T follicular helper cell (primary cell): Measurements from ENCODE around the gene ERCC2.
"Not testable (repeated sequence)": the region's sequence is repeated elsewhere in the genome, so short reads cannot be mapped to it uniquely, and the experiment has no call there.

Source experiments
- DNase-seq: peaks from one replicate; pipeline ENCODE4 v3.0.0-alpha.2; 2020; ENCODE audit warnings: low read depth
- total RNA-seq, 2 experiments: gene quantifications; one replicate each; lab custom pipeline; 2026; lab: John Stamatoyannopoulos, UW

The ERCC2 gene
- 19.0 to 19.1 reads per million in 2 experiments for total RNA-seq

- DNase-seq = peak; percentile 99
Observed at GRCh38 chr19:45370410-45371204, at the start of gene ERCC2. ERCC2 (minus strand) TSS chr19:45370573; CDS start chr19:45370540, 33 bp downstream.

DNA sequence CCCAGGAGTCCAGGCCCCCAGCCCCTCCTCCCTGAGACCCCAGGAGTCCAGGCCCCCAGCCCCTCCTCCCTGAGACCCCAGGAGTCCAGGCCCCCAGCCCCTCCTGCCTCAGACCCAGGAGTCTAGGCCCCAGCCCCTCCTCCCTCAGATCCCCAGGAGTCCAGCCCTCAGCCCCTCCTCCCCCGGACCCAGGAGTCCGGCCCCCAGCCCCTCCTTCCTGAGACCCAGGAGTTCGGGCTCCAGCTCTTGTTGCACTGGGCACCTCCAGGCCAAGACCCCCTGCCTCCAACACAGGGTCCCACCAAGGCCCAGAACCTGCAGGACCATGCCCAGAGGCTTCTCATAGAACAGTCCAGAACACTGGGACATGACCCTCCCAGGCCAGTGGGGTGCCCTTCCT, 49.5 kb upstream of the ERCC2 start:
- DNase-seq = no peak

DNA sequence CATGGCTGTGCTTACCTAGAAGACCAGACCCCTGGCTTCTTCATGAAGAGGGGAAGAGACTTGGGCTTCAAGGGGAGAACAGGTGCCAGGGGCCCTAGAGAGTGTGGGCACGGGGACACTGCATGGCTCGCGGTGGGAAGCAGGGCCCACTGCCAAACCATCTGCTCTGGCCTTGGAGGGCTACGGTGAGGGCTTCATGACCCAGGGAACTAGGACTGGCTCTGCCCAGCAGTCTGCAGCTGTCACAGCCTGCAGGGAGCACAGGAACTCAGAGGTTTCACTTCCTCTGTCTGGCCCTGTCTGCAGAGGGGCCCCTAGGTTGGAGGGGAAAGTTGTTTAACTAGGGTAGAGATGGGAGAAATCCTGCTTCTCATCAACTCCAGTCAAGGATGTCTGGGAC, 49.0 kb upstream of the ERCC2 start:
- no peak for DNase-seq

DNA sequence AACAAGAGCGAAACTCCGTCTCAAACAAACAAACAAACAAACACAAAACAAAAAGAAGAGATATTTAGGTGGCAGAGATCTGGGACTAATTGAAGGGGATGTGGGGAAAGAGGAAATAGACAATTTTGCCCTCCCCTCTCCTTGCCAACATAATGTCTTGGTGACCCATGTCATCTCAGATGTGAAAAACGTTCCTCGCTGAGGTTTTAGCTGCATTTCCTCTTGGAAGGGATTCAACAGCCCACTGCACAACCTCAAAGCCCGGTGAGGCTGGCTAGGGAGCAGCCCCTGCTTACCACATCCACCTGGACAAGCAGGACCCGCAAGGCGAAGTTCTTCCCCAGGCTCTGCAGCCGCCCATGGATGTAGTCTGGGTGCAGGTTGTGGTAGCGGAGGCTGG, 48.4 kb upstream of the ERCC2 start:
- DNase-seq = no peak

- DNase-seq = no peak
Observed at GRCh38 chr19:45417151-45417550, 46.8 kb upstream of the ERCC2 start.

DNA sequence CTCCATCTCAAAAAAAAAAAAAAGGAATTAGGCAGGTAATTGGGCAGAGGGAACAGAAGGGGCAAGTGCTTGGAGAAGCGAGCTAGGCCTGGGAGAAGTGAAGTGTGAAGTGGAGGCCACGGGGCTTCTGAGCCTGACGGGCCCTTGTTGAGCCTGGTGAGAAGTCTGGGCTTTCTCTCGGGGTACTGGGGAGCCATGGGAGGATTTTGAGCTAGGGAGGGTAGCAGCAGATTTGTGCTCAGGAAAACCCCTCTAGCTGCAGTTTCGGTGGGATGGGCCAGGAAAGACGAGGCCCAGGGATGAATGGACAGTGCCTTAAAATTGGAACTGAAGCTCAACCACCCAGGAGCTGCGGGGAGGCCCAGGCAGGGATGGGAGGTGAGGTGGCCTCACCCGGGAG, 44.1 kb upstream of the ERCC2 start:
- DNase-seq = no peak

DNA sequence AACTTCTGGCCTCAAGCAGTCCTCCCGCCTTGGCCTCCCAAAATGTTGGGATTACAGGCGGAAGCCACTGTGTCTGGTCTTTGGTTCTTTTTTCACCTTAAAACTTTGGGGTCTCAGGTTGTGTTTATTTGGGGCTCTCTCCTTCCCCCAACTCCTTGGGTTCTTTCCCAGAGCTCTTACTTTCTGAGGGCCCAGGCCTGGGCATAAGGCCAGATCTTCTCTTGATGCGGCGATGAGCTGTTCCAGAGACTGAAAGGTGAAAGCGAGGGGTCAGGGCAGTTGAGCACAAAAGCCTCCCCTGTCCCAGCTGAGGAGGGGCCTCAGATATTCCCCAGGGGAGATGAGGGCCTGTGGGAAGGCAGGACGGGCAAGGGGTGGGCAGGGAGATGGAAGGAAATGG, 43.1 kb upstream of the ERCC2 start:
- no peak for DNase-seq

DNA sequence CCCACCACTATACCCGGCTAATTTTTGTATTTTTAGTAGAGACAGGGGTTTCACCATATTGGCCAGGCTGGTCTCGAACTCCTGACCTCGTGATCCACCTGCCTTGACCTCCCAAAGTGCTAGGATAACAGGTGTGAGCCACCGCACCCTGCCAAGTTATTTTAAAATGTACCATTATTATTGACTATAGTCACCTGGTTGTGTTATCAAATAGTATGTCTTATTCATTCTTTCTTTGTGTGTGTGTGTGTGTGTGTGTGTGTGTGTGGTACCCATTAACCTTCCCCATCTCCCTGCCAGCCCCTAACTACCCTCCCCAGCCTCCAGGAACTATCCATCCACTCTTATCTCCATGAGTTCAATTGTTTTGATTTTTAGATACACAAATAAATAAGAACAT, 40.0 kb upstream of the ERCC2 start:
- not testable (repeated sequence) for DNase-seq

- DNase-seq = no peak
Observed at GRCh38 chr19:45409557-45409920, 39.2 kb upstream of the ERCC2 start.

GRCh38 chr19:45408830-45409556, 38.6 kb upstream of the ERCC2 start:
- DNase-seq = no peak

GRCh38 chr19:45408121-45408520, 37.7 kb upstream of the ERCC2 start:
- no peak for DNase-seq

DNA sequence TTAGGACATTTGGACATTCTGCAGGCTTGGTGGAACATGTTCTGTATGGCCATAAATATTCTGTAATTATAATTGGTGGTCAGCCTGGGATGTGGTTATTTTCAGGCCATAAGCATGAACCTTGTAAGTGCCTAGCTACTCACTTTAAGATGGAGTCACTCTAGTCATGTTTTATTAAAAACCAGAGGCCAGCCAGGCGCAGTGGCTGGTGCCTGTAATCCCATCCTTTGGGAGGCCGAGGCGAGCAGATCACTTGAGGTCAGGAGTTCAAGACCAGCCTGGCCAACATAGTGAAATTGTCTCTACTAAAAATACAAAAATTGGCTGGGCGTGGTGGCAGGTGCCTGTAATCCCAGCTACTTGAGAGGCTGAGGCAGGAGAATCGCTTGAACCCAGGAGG, 37.2 kb upstream of the ERCC2 start:
- not testable (repeated sequence) for DNase-seq

DNA sequence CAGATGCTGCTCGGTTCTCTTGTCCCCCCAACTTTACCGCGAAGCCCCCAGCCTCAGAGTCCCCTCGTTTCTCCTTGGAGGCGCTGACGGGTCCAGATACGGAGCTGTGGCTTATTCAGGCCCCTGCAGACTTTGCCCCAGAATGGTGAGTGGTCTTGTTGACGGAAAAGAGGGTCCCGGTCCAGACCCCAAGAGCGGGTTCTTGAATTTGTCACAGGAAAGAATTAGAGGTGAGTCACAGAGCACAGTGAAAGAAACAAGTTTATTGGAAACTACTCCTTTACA, 36.7 kb upstream of the ERCC2 start:
- no peak for DNase-seq

DNA sequence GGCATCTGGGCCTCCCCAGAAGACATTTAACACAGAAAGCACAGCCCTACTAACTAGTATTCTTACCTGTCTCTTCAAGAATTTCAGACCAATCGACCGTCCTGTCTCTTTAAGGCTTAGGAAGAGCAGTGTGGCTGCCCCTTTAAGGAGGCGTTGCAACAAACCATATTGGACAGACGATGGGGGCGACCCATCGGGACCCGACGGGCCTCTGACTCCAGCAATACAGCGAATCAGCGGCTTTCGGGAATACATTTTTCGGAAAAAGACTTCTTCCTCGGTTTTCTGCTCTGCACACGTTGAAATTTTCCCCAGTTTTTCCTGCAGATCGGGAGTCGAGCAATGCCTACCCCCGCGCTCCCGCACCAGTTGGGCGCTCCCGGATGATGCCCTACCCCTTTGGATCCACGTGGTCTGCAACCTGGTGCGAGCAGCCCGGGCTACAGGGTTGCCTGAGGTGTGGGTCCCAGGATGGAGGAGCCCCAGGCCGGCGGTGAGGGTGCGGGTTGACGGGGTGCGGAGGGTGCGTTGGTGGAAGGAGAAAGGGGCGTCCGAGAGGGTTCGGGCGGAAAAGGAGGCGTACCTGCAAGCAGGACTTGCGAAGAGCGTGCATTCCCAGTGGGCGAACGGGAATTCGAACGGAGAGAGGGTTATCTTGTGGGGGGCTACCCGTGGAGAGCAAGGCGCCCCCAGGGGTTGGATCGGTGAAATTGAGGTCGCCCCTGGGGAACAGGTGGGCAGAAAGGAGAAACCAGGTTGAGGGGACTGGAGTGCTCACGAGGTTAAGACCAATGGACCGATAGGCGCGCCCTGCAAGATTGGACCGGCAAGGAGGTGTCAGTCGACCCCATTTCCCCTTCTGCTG, 36.1 kb upstream of the ERCC2 start, which contains the start of gene POLR1G:
Gene POLR1G, plus strand, starts transcription at position 419 of the 865 bp plus-strand sequence. Its CDS starts 53 bp downstream, at position 472.
- DNase-seq = peak; percentile 59

GRCh38 chr19:45405435-45406225, 35.3 kb upstream of the ERCC2 start:
- peak; percentile 80 for DNase-seq

- DNase-seq = no peak
Observed at GRCh38 chr19:45404557-45405434, 34.4 kb upstream of the ERCC2 start, which contains the start of gene PPP1R13L. PPP1R13L (minus strand) TSS chr19:45405069; CDS start chr19:45398318, 6,751 bp downstream.

GRCh38 chr19:45403781-45404556, 33.6 kb upstream of the ERCC2 start:
- DNase-seq = peak; percentile 50

DNA sequence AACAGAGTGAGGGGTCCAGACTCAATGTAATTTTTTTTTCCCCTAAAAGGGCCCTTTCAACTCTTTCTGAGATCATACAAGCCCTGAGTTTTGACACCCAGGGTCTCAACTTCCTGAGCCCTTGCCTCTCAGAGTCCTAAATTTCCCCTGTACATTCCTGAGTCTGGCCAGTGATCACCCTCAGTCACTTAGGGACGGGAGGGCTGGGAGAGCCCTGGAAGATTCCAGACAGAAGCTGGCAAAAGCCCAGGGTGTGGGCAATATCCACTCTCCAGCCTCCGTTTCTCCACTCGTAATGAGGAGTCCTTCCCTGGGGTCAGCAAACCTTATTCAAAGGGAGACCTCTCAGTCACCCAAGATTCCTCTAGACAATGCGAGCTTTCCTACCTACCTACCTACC, 32.9 kb upstream of the ERCC2 start:
- no peak for DNase-seq

GRCh38 chr19:45402298-45403061, 32.1 kb upstream of the ERCC2 start:
- DNase-seq = no peak
